ENCODE results near the gene PRKCH.
A peak's percentile ranks its signal among the peaks of the same experiment; 100 is the strongest.

PRKCH gene

GRCh38 chr14:61438860-61439765 is 117.7 kb downstream of the PRKCH start:
- peak overlapping the region; percentile 75 for H3K4me3 Mint-ChIP-seq
- H3K27me3 Mint-ChIP-seq = no peaks in the 10 kb centered on the region
- peaks cover 93% of the 10 kb centered on the region for H3K4me1 Mint-ChIP-seq (ENCODE audit: low read depth)
- no peaks in the 10 kb centered on the region for H3K9me3 Mint-ChIP-seq
- peaks cover 48% of the 10 kb centered on the region for H3K36me3 Mint-ChIP-seq (ENCODE audit: low read depth)
- peak overlapping the region; percentile 93 for H3K27ac Mint-ChIP-seq

- no peaks in the 10 kb centered on the region for H3K27me3 Mint-ChIP-seq
- peak overlapping the region; percentile 75 for H3K4me3 Mint-ChIP-seq
- H3K9me3 Mint-ChIP-seq = no peaks in the 10 kb centered on the region
- H3K27ac Mint-ChIP-seq = peak overlapping the region; percentile 93
- H3K4me1 Mint-ChIP-seq (ENCODE audit: low read depth) = peaks cover 93% of the 10 kb centered on the region
- peaks cover 47% of the 10 kb centered on the region for H3K36me3 Mint-ChIP-seq (ENCODE audit: low read depth)
Measured at GRCh38 chr14:61439779-61440418, 118.5 kb downstream of the PRKCH start.

GRCh38 chr14:61443481-61443880 is 122.1 kb downstream of the PRKCH start:
- H3K4me3 Mint-ChIP-seq = peak overlapping the region; percentile 60
- no peaks in the 10 kb centered on the region for H3K27me3 Mint-ChIP-seq
- H3K27ac Mint-ChIP-seq = peak overlapping the region; percentile 97
- H3K36me3 Mint-ChIP-seq (ENCODE audit: low read depth) = peaks cover 64% of the 10 kb centered on the region
- peaks cover 95% of the 10 kb centered on the region for H3K4me1 Mint-ChIP-seq (ENCODE audit: low read depth)
- H3K9me3 Mint-ChIP-seq = no peaks in the 10 kb centered on the region

- no peaks in the 10 kb centered on the region for H3K9me3 Mint-ChIP-seq
- H3K4me1 Mint-ChIP-seq (ENCODE audit: low read depth) = peaks cover 95% of the 10 kb centered on the region
- peaks cover 67% of the 10 kb centered on the region for H3K36me3 Mint-ChIP-seq (ENCODE audit: low read depth)
- peak overlapping the region; percentile 97 for H3K27ac Mint-ChIP-seq
- H3K4me3 Mint-ChIP-seq = peak overlapping the region; percentile 60
- H3K27me3 Mint-ChIP-seq = no peaks in the 10 kb centered on the region
Measured at GRCh38 chr14:61444215-61444768, 122.9 kb downstream of the PRKCH start.

- peak overlapping the region; percentile 68 for H3K4me3 Mint-ChIP-seq
- no peaks in the 10 kb centered on the region for H3K27me3 Mint-ChIP-seq
- peak overlapping the region; percentile 97 for H3K27ac Mint-ChIP-seq
- no peaks in the 10 kb centered on the region for H3K9me3 Mint-ChIP-seq
- H3K36me3 Mint-ChIP-seq (ENCODE audit: low read depth) = peaks cover 92% of the 10 kb centered on the region
- H3K4me1 Mint-ChIP-seq (ENCODE audit: low read depth) = peaks cover 100% of the 10 kb centered on the region
Measured at GRCh38 chr14:61451491-61451890, 130.1 kb downstream of the PRKCH start.

GRCh38 chr14:61451891-61452400 is 130.6 kb downstream of the PRKCH start:
- H3K27me3 Mint-ChIP-seq = no peaks in the 10 kb centered on the region
- H3K4me1 Mint-ChIP-seq (ENCODE audit: low read depth) = peaks cover 100% of the 10 kb centered on the region
- peaks cover 91% of the 10 kb centered on the region for H3K36me3 Mint-ChIP-seq (ENCODE audit: low read depth)
- peak overlapping the region; percentile 97 for H3K27ac Mint-ChIP-seq
- no peaks in the 10 kb centered on the region for H3K9me3 Mint-ChIP-seq
- H3K4me3 Mint-ChIP-seq = peak overlapping the region; percentile 68

GRCh38 chr14:61452452-61452851 is 131.1 kb downstream of the PRKCH start:
- no peaks in the 10 kb centered on the region for H3K9me3 Mint-ChIP-seq
- peaks cover 100% of the 10 kb centered on the region for H3K4me1 Mint-ChIP-seq (ENCODE audit: low read depth)
- peaks cover 91% of the 10 kb centered on the region for H3K36me3 Mint-ChIP-seq (ENCODE audit: low read depth)
- H3K4me3 Mint-ChIP-seq = peak overlapping the region; percentile 68
- no peaks in the 10 kb centered on the region for H3K27me3 Mint-ChIP-seq
- H3K27ac Mint-ChIP-seq = peak overlapping the region; percentile 97

GRCh38 chr14:61453103-61453767 is 131.9 kb downstream of the PRKCH start:
- peak overlapping the region; percentile 68 for H3K4me3 Mint-ChIP-seq
- no peaks in the 10 kb centered on the region for H3K27me3 Mint-ChIP-seq
- peak overlapping the region; percentile 97 for H3K27ac Mint-ChIP-seq
- H3K9me3 Mint-ChIP-seq = no peaks in the 10 kb centered on the region
- H3K36me3 Mint-ChIP-seq (ENCODE audit: low read depth) = peaks cover 91% of the 10 kb centered on the region
- peaks cover 100% of the 10 kb centered on the region for H3K4me1 Mint-ChIP-seq (ENCODE audit: low read depth)

GRCh38 chr14:61454545-61454944 is 133.2 kb downstream of the PRKCH start:
- Mint-ChIP-seq H3K36me3 (ENCODE audit: low read depth) (peaks cover 92% of the 10 kb centered on the region), H3K4me3 (peak overlapping the region; percentile 66), H3K4me1 (ENCODE audit: low read depth) (peaks cover 100% of the 10 kb centered on the region), H3K27me3 (no peaks in the 10 kb centered on the region), H3K9me3 (no peaks in the 10 kb centered on the region), H3K27ac (peak overlapping the region; percentile 97)

GRCh38 chr14:61455351-61455750 is 134.0 kb downstream of the PRKCH start:
- Mint-ChIP-seq H3K9me3 (peaks cover 4% of the 10 kb centered on the region), H3K27me3 (no peaks in the 10 kb centered on the region), H3K4me1 (ENCODE audit: low read depth) (peaks cover 96% of the 10 kb centered on the region), H3K4me3 (peak overlapping the region; percentile 44), H3K27ac (peak overlapping the region; percentile 97), H3K36me3 (ENCODE audit: low read depth) (peaks cover 91% of the 10 kb centered on the region)

- H3K4me1 Mint-ChIP-seq (ENCODE audit: low read depth) = peaks cover 96% of the 10 kb centered on the region
- peaks cover 91% of the 10 kb centered on the region for H3K36me3 Mint-ChIP-seq (ENCODE audit: low read depth)
- H3K27me3 Mint-ChIP-seq = no peaks in the 10 kb centered on the region
- H3K27ac Mint-ChIP-seq = peak overlapping the region; percentile 83
- no peak overlapping the region for H3K4me3 Mint-ChIP-seq
- peaks cover 4% of the 10 kb centered on the region for H3K9me3 Mint-ChIP-seq
Measured at GRCh38 chr14:61456720-61457119, 135.3 kb downstream of the PRKCH start.

- Mint-ChIP-seq H3K36me3 (ENCODE audit: low read depth) (peaks cover 94% of the 10 kb centered on the region), H3K27ac (peak overlapping the region; percentile 86), H3K4me1 (ENCODE audit: low read depth) (peaks cover 93% of the 10 kb centered on the region), H3K27me3 (no peaks in the 10 kb centered on the region), H3K4me3 (no peak overlapping the region), H3K9me3 (peaks cover 4% of the 10 kb centered on the region)
Measured at GRCh38 chr14:61458766-61459165, 137.4 kb downstream of the PRKCH start.

- Mint-ChIP-seq H3K27ac (peak overlapping the region; percentile 86), H3K27me3 (no peaks in the 10 kb centered on the region)
Measured at GRCh38 chr14:61459229-61459628, 137.8 kb downstream of the PRKCH start.

GRCh38 chr14:61460063-61460462 is 138.7 kb downstream of the PRKCH start:
- peaks cover 90% of the 10 kb centered on the region for H3K4me1 Mint-ChIP-seq (ENCODE audit: low read depth)
- peaks cover 4% of the 10 kb centered on the region for H3K9me3 Mint-ChIP-seq
- H3K27me3 Mint-ChIP-seq = no peaks in the 10 kb centered on the region
- H3K4me3 Mint-ChIP-seq = peak overlapping the region; percentile 1
- H3K36me3 Mint-ChIP-seq (ENCODE audit: low read depth) = peaks cover 95% of the 10 kb centered on the region
- H3K27ac Mint-ChIP-seq = peak overlapping the region; percentile 94

More at GRCh38 chr14:61459229-61459628, 137.8 kb downstream of the PRKCH start:
- H3K4me3 Mint-ChIP-seq = no peak overlapping the region
- peaks cover 94% of the 10 kb centered on the region for H3K36me3 Mint-ChIP-seq (ENCODE audit: low read depth)
- H3K9me3 Mint-ChIP-seq = peaks cover 4% of the 10 kb centered on the region
- H3K4me1 Mint-ChIP-seq (ENCODE audit: low read depth) = peaks cover 91% of the 10 kb centered on the region
